ENCODE data around the gene EHMT1. TPM values are rescaled to one million over a fixed set of nuclear protein-coding genes. Genes with fewer than 3 reads are reported as not detected.
"Not testable (repeated sequence)": the region's sequence is repeated elsewhere in the genome, so short reads cannot be mapped to it uniquely, and the experiment has no call there.

EHMT1 gene
- total RNA-seq, 1 donor from 2014 or later: 162 TPM

- DNase-seq: no peak
- Mint-ChIP-seq H3K4me3 (ENCODE audit: unreplicated experiment) (no peak overlapping the region), H3K4me1 (ENCODE audit: low read depth, unreplicated experiment) (peaks cover under 1% of the 10 kb centered on the region), H3K9me3 (ENCODE audit: unreplicated experiment) (peaks cover 7% of the 10 kb centered on the region), H3K27ac (ENCODE audit: unreplicated experiment) (no peak overlapping the region), H3K36me3 (ENCODE audit: unreplicated experiment) (peaks cover 18% of the 10 kb centered on the region), H3K27me3 (ENCODE audit: unreplicated experiment) (peaks cover 7% of the 10 kb centered on the region)
- TF ChIP-seq, protein P1, sequence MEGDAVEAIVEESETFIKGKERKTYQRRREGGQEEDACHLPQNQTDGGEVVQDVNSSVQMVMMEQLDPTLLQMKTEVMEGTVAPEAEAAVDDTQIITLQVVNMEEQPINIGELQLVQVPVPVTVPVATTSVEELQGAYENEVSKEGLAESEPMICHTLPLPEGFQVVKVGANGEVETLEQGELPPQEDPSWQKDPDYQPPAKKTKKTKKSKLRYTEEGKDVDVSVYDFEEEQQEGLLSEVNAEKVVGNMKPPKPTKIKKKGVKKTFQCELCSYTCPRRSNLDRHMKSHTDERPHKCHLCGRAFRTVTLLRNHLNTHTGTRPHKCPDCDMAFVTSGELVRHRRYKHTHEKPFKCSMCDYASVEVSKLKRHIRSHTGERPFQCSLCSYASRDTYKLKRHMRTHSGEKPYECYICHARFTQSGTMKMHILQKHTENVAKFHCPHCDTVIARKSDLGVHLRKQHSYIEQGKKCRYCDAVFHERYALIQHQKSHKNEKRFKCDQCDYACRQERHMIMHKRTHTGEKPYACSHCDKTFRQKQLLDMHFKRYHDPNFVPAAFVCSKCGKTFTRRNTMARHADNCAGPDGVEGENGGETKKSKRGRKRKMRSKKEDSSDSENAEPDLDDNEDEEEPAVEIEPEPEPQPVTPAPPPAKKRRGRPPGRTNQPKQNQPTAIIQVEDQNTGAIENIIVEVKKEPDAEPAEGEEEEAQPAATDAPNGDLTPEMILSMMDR (IDR thresholded peaks at IDR 0.05; ENCODE audit: partially characterized antibody, unreplicated experiment): no peak
Observed at GRCh38 chr9:137778336-137778735, 159.5 kb downstream of the EHMT1 start.

DNA sequence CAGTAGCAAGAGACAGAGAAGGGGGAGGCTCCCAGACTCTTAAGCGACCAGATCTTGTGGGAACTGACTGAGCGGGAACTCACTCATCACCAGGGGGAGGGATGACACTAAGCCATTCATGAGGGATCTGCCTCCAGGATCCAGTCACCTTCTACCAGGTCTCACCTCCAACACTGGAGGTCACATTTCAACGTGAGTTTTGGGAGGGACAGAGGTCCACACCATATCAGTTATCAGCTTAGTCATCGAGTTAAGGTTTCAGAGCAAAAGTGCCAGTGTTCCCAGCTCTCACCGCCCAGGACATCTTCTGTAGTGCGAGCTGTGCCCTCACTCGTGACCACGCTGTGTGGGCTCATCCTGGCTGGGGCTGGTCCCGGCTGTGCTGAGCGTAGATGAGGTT, 160.1 kb downstream of the EHMT1 start:
- Mint-ChIP-seq H3K4me3 (ENCODE audit: unreplicated experiment) (no peak overlapping the region), H3K36me3 (ENCODE audit: unreplicated experiment) (peaks cover 18% of the 10 kb centered on the region), H3K9me3 (ENCODE audit: unreplicated experiment) (peaks cover 8% of the 10 kb centered on the region), H3K27ac (ENCODE audit: unreplicated experiment) (no peak overlapping the region), H3K4me1 (ENCODE audit: low read depth, unreplicated experiment) (peaks cover 6% of the 10 kb centered on the region), H3K27me3 (ENCODE audit: unreplicated experiment) (peaks cover 7% of the 10 kb centered on the region)
- no peak for DNase-seq
- TF ChIP-seq, protein P1 (IDR thresholded peaks at IDR 0.05; ENCODE audit: partially characterized antibody, unreplicated experiment): no peak

GRCh38 chr9:137780031-137780430, 161.2 kb downstream of the EHMT1 start:
- not testable (repeated sequence) for H3K4me3 Mint-ChIP-seq (ENCODE audit: unreplicated experiment); H3K27ac Mint-ChIP-seq (ENCODE audit: unreplicated experiment); DNase-seq; H3K4me1 Mint-ChIP-seq (ENCODE audit: low read depth, unreplicated experiment)
- H3K36me3 Mint-ChIP-seq (ENCODE audit: unreplicated experiment): peaks cover 18% of the 10 kb centered on the region
- H3K9me3 Mint-ChIP-seq (ENCODE audit: unreplicated experiment): peaks cover 12% of the 10 kb centered on the region
- peaks cover 14% of the 10 kb centered on the region for H3K27me3 Mint-ChIP-seq (ENCODE audit: unreplicated experiment)

- Mint-ChIP-seq H3K4me1 (ENCODE audit: low read depth, unreplicated experiment) (peaks cover 25% of the 10 kb centered on the region), H3K36me3 (ENCODE audit: unreplicated experiment) (peaks cover 16% of the 10 kb centered on the region), H3K9me3 (ENCODE audit: unreplicated experiment) (peaks cover 18% of the 10 kb centered on the region), H3K27ac (ENCODE audit: unreplicated experiment) (no peak overlapping the region), H3K4me3 (ENCODE audit: unreplicated experiment) (no peak overlapping the region), H3K27me3 (ENCODE audit: unreplicated experiment) (peaks cover 11% of the 10 kb centered on the region)
- DNase-seq: no peak
- TF ChIP-seq, protein P1 (IDR thresholded peaks at IDR 0.05; ENCODE audit: partially characterized antibody, unreplicated experiment): no peak
Observed at GRCh38 chr9:137781906-137782585, 163.2 kb downstream of the EHMT1 start.

- peaks cover 18% of the 10 kb centered on the region for H3K9me3 Mint-ChIP-seq (ENCODE audit: unreplicated experiment)
- peaks cover 29% of the 10 kb centered on the region for H3K4me1 Mint-ChIP-seq (ENCODE audit: low read depth, unreplicated experiment)
- TF ChIP-seq, protein P1 (IDR thresholded peaks at IDR 0.05; ENCODE audit: partially characterized antibody, unreplicated experiment): no peak
- DNase-seq: no peak
- H3K4me3 Mint-ChIP-seq (ENCODE audit: unreplicated experiment): no peak overlapping the region
- peaks cover 11% of the 10 kb centered on the region for H3K27me3 Mint-ChIP-seq (ENCODE audit: unreplicated experiment)
- peaks cover 13% of the 10 kb centered on the region for H3K36me3 Mint-ChIP-seq (ENCODE audit: unreplicated experiment)
- no peak overlapping the region for H3K27ac Mint-ChIP-seq (ENCODE audit: unreplicated experiment)
Observed at GRCh38 chr9:137783521-137783920, 164.7 kb downstream of the EHMT1 start.
